MCF 10A (cell line): ENCODE data around the gene UCK1. TPM values are rescaled to one million over a fixed set of nuclear protein-coding genes. Genes with fewer than 3 reads are reported as not detected.

ENCODE experiments used
- BruUV-seq: library from RNA; stranded (reverse); fragments of 400-500 nt; replicated peaks from 2 replicates; lab custom pipeline; 2021; lab: Mats Ljungman, UMichigan
- CTCF ChIA-PET: fragments of 300-600 bp; sonication (Branson Sonifier 250); formaldehyde crosslinking; extraction: SDS; loops from one replicate; lab custom pipeline; 2021; ENCODE audit warnings: antibody characterized with exemption, inconsistent platforms; lab: Yijun Ruan, JAX
- POLR2A ChIA-PET: fragments of 300-600, 350-650 bp; sonication (Branson Sonifier 250); formaldehyde crosslinking; extraction: SDS; loops from one replicate; lab custom pipeline; 2020; ENCODE audit warnings: antibody characterized with exemption, inconsistent platforms; lab: Yijun Ruan, JAX
- DNase-seq: peaks from one replicate; pipeline ENCODE4 v3.0.0-alpha.2; 2018; ENCODE audit not compliant: unreplicated experiment
- H3K27ac Mint-ChIP-seq: one replicate; pipeline ENCODE4 v1.8.0; 2022; ENCODE audit warnings: mild to moderate bottlenecking, low read depth, mixed read lengths; ENCODE audit not compliant: unreplicated experiment
- H3K27me3 Mint-ChIP-seq: one replicate; pipeline ENCODE4 v1.8.0; 2022; ENCODE audit warnings: mixed read lengths; ENCODE audit not compliant: insufficient read depth, unreplicated experiment
- H3K36me3 Mint-ChIP-seq: one replicate; pipeline ENCODE4 v1.8.0; 2022; ENCODE audit warnings: mild to moderate bottlenecking, moderate library complexity, mixed read lengths; ENCODE audit not compliant: insufficient read depth, unreplicated experiment
- H3K4me1 Mint-ChIP-seq: one replicate; pipeline ENCODE4 v1.8.0; 2022; ENCODE audit warnings: mixed read lengths; ENCODE audit not compliant: insufficient read depth, unreplicated experiment
- H3K4me3 Mint-ChIP-seq: one replicate; pipeline ENCODE4 v1.8.0; 2022; ENCODE audit warnings: mild to moderate bottlenecking, moderate library complexity, mixed read lengths; ENCODE audit not compliant: unreplicated experiment
- H3K9me3 Mint-ChIP-seq: one replicate; pipeline ENCODE4 v1.8.0; 2022; ENCODE audit warnings: mixed read lengths; ENCODE audit not compliant: unreplicated experiment
- intact Hi-C: fragments of 100-400 bp; cut with micrococcal nuclease; formaldehyde crosslinking; loops from 2 replicates; pipeline ENCODE4 v1.14.1; 2022
- total RNA-seq: library from RNA; stranded (reverse); gene quantifications from 2 replicates; pipeline ENCODE4 v1.2.3, GENCODE V29; 2022
- TF ChIP-seq, protein P1 (sequence below): fragments of 200-600 bp; IDR thresholded peaks from one replicate; pipeline ENCODE4 v1.8.0; 2022; ENCODE audit warnings: antibody characterized with exemption, mild to moderate bottlenecking; ENCODE audit not compliant: unreplicated experiment

The UCK1 gene
- total RNA-seq, 1 experiment from 2014 or later = 20.0 TPM

DNA sequence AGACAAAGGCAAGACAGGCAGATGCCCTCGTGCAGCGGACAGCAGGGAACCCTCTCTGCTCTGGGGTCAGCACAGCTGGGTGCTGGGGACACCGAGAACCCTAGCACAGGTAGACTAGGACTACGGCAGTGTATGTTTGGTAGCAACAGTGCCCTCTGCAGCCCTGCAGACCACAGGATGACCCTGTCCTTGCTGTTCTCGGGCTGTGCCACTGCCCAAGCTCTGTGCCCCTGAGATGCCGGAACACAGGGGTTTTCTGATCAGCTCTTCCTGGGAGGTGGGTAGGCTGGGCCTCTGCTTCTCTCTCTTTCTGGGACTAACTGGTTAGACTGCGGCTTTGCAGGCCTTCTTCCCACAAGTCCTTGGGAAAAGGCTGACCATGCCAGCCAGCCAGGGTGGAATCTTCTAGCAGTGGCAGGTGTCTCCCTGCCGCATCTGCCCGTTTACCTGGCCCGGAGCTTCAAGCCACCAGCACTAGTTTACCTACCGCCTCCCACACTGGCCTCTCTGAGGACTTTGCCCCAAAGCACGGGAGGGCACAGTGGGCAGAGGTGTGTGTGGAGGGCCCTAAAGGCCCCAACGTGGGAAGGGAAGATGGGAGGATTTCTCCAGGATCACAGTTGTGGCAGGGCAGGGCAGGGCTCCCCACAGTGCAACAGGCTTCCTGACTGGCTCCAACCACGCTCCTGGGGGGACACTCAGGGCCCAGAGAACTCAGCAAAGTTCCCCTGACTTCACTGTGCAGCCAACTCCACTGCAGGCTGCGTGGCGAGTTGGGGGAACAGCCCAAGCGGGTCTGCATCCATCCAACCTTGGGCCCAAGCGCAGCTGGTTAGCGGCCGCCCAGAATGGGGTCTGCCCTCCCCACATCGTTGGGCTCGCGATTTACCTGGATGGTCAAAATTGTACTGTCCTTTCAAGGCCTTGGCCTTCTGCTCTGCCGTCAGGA, 1.2 kb downstream of the UCK1 start:
- ChIA-PET CTCF (interaction anchor here (0.7 to 0.9 kb wide), 2 partner anchors 41 to 1957 kb away, joined by 3 to 4 read pairs; no protein-coding TSS in a partner anchor), POLR2A (interaction anchor here (0.6 kb wide), 1 partner anchor 150 kb away, joined by 3 read pairs; no protein-coding TSS in a partner anchor)
- TF ChIP-seq, protein P1, sequence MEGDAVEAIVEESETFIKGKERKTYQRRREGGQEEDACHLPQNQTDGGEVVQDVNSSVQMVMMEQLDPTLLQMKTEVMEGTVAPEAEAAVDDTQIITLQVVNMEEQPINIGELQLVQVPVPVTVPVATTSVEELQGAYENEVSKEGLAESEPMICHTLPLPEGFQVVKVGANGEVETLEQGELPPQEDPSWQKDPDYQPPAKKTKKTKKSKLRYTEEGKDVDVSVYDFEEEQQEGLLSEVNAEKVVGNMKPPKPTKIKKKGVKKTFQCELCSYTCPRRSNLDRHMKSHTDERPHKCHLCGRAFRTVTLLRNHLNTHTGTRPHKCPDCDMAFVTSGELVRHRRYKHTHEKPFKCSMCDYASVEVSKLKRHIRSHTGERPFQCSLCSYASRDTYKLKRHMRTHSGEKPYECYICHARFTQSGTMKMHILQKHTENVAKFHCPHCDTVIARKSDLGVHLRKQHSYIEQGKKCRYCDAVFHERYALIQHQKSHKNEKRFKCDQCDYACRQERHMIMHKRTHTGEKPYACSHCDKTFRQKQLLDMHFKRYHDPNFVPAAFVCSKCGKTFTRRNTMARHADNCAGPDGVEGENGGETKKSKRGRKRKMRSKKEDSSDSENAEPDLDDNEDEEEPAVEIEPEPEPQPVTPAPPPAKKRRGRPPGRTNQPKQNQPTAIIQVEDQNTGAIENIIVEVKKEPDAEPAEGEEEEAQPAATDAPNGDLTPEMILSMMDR = no peak
- H3K9me3 Mint-ChIP-seq = no peaks in the 10 kb centered on the region
- peaks cover 25% of the 10 kb centered on the region for H3K36me3 Mint-ChIP-seq
- no peak for DNase-seq
- no TSS peak for BruUV-seq
- intact Hi-C loops = no loop called here
- peak overlapping the region; percentile 73 for H3K4me3 Mint-ChIP-seq
- no peaks in the 10 kb centered on the region for H3K27me3 Mint-ChIP-seq
- no peaks in the 10 kb centered on the region for H3K4me1 Mint-ChIP-seq
- no peak overlapping the region for H3K27ac Mint-ChIP-seq

DNA sequence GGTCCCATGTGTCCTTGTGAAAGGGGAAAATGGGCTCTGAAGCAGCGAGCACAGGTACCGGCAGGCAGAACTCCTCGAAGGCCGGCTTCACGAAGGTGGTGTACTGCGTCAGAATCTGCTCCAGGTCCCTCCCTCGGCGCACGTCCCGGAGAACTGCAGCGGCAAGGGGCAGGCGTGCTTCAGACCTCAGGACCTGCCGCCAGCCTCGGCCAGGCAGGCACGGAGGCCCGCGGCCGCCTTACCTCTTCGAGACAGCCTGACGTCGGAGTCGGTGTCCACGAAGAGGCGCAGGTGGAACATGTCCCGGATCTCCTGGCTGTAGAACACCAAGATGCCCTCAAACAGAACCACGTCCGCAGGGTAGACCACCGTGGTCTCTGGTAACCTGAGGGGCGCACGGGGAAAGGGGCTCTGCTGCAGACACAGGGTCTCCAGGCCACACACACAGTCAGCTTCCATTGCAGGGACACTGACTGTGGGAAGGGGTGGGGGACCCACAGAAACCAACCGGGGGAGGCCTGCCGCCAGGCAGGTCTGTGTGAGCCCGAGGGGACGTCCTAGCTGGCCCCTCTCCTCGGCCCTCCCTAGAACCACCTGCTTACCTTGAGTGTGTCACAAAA, 2.1 kb downstream of the UCK1 start:
- TF ChIP-seq, protein P1 = no peak

DNA sequence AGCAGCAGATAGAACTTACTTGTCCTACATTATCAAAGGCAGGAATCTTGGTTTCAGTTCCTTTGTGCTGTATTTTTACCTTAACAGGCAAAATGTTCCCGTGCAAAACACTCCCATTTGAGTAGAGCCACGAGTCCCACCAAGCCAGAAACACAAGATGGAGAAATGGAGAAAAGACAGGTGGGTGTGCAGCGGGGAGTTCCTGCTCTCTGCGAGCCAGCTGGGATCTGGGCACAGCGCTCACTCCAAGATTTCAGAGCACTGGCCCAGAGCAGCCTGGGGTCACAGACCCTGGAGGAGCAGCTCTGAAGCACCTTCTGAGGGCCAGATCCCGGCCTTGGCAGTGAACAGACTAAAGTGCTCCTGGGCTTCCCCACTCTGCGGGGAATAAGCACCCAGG, 2.9 kb downstream of the UCK1 start:
- no peaks in the 10 kb centered on the region for H3K9me3 Mint-ChIP-seq
- no peak overlapping the region for H3K4me3 Mint-ChIP-seq
- no peaks in the 10 kb centered on the region for H3K27me3 Mint-ChIP-seq
- H3K36me3 Mint-ChIP-seq = peaks cover 39% of the 10 kb centered on the region
- TF ChIP-seq, protein P1 = no peak
- BruUV-seq = no TSS peak
- no peak overlapping the region for H3K27ac Mint-ChIP-seq
- POLR2A ChIA-PET = no interaction called here
- DNase-seq = no peak
- CTCF ChIA-PET = no interaction called here
- intact Hi-C loops = no loop called here
- no peaks in the 10 kb centered on the region for H3K4me1 Mint-ChIP-seq

More for the DNA sequence above, 2.1 kb downstream of the UCK1 start:
- Mint-ChIP-seq H3K4me3 (no peak overlapping the region), H3K4me1 (no peaks in the 10 kb centered on the region), H3K36me3 (peaks cover 31% of the 10 kb centered on the region), H3K27ac (no peak overlapping the region), H3K27me3 (no peaks in the 10 kb centered on the region), H3K9me3 (no peaks in the 10 kb centered on the region)
- intact Hi-C loops = no loop called here
- ChIA-PET CTCF (no interaction called here), POLR2A (no interaction called here)
- BruUV-seq = no TSS peak
- DNase-seq = no peak
